WI38 (cell line): ENCODE data around the gene DEDD2.

Experiments used
- H3K4me3 ChIP-seq: 2 replicates; pipeline ENCODE4 v1.5.1; 2011; ENCODE audit warnings: low read depth, mild to moderate bottlenecking, control low read depth, low read length
- CTCF ChIP-seq: IDR thresholded peaks from 2 replicates; pipeline ENCODE4 v1.5.1; 2012; ENCODE audit warnings: low read depth, mild to moderate bottlenecking, control low read depth, low read length

The DEDD2 gene

GRCh38 chr19:42177686-42178019, 39.8 kb downstream of the DEDD2 start:
- TF ChIP-seq CTCF = no peak
- no peak overlapping the region for H3K4me3 ChIP-seq

GRCh38 chr19:42176990-42177685, 40.3 kb downstream of the DEDD2 start:
- peak overlapping the region; percentile 58 for H3K4me3 ChIP-seq
- TF ChIP-seq CTCF = 0 out of 2 replicates have a peak, but pooled peaks have one; percentile 16

GRCh38 chr19:42176649-42176989, 40.9 kb downstream of the DEDD2 start:
- no peak for TF ChIP-seq CTCF
- H3K4me3 ChIP-seq = peak overlapping the region; percentile 58

- peak overlapping the region; percentile 58 for H3K4me3 ChIP-seq
- no peak for TF ChIP-seq CTCF
Measured at GRCh38 chr19:42175952-42176648, 41.4 kb downstream of the DEDD2 start.

- no peak for TF ChIP-seq CTCF
- no peak overlapping the region for H3K4me3 ChIP-seq
Measured at GRCh38 chr19:42174958-42175734, 42.3 kb downstream of the DEDD2 start.

GRCh38 chr19:42174188-42174587, 43.3 kb downstream of the DEDD2 start:
- H3K4me3 ChIP-seq = no peak overlapping the region
- no peak for TF ChIP-seq CTCF

GRCh38 chr19:42173695-42174094, 43.8 kb downstream of the DEDD2 start:
- TF ChIP-seq CTCF = no peak
- H3K4me3 ChIP-seq = no peak overlapping the region
